SK-N-SH (cell line): ENCODE data around the gene GSTM5. TPM values are rescaled to one million over a fixed set of nuclear protein-coding genes. Genes with fewer than 3 reads are reported as not detected.

ENCODE experiments used
- CTCF ChIA-PET: fragments of 300-600, 350-600 bp; formaldehyde crosslinking; extraction: SDS; loops from one replicate; lab custom pipeline; 2021; lab: Yijun Ruan, JAX
- POLR2A ChIA-PET: fragments of 350-600 bp; sonication (Branson Sonifier 250); formaldehyde crosslinking; extraction: SDS; loops from one replicate; lab custom pipeline; 2020; ENCODE audit warnings: antibody characterized with exemption, inconsistent platforms; lab: Yijun Ruan, JAX
- DNase-seq: peaks from one replicate; pipeline ENCODE4 v3.0.0; 2012
- H2AFZ ChIP-seq: fragments of 200-600 bp; sonication (generic); 2 replicates; pipeline ENCODE4 v1.8.1; 2016; ENCODE audit warnings: antibody characterized with exemption, mild to moderate bottlenecking, low read depth
- H3F3A ChIP-seq: fragments of 200-600 bp; sonication (generic); replicated peaks from 2 replicates; pipeline ENCODE3; 2016; ENCODE audit warnings: antibody characterized with exemption, mild to moderate bottlenecking; ENCODE audit not compliant: insufficient read depth
- H3K27ac ChIP-seq, 2 experiments: fragments of 200-500 bp in 1 of 2; fragments of 200-600 bp in 1 of 2; sonication (Bioruptor generic) in 1 of 2; sonication (generic), shearing (Covaris generic) in 1 of 2; 2 replicates each; pipeline versions ENCODE4 v1.5.1 to v1.6.1; 2014 to 2016; ENCODE audit warnings: low read depth in 2 of 2, inconsistent platforms in 1 of 2, low read length in 1 of 2, mild to moderate bottlenecking in 1 of 2, mixed read lengths in 1 of 2
- H3K27me3 ChIP-seq: fragments of 200-600 bp; sonication (generic), shearing (Covaris generic); 2 replicates; pipeline ENCODE4 v1.6.1; 2016; ENCODE audit warnings: mixed run types; ENCODE audit not compliant: insufficient read depth
- H3K36me3 ChIP-seq, 2 experiments: fragments of 200-500 bp in 1 of 2; fragments of 200-600 bp in 1 of 2; sonication (Bioruptor generic) in 1 of 2; sonication (generic) in 1 of 2; replicated peaks in 1 of 2; 2 replicates each; pipeline versions ENCODE3 to v1.5.1; 2014 to 2016; ENCODE audit warnings: low read length in 1 of 2, mild to moderate bottlenecking in 1 of 2; ENCODE audit not compliant: insufficient read depth in 2 of 2, control insufficient read depth in 1 of 2
- H3K4me1 ChIP-seq, 2 experiments: fragments of 200-500 bp in 1 of 2; fragments of 200-600 bp in 1 of 2; sonication (Bioruptor generic) in 1 of 2; sonication (generic), shearing (Covaris generic) in 1 of 2; 2 replicates each; pipeline versions ENCODE4 v1.5.1 to v1.6.1; 2014 to 2016; ENCODE audit warnings: low read depth in 1 of 2, low read length in 1 of 2, mixed run types in 1 of 2; ENCODE audit not compliant: insufficient read depth in 2 of 2, control insufficient read depth in 1 of 2
- H3K4me2 ChIP-seq: fragments of 200-600 bp; sonication (generic), shearing (Covaris generic); 2 replicates; pipeline ENCODE4 v1.6.1; 2017; ENCODE audit warnings: mixed run types
- H3K4me3 ChIP-seq, 2 experiments: fragments of 200-500 bp in 1 of 2; fragments of 200-600 bp in 1 of 2; sonication (Bioruptor generic) in 1 of 2; sonication (generic), shearing (Covaris generic) in 1 of 2; 2 replicates each; pipeline versions ENCODE4 v1.5.1 to v1.8.1; 2014 to 2016; ENCODE audit warnings: low read depth in 2 of 2, inconsistent platforms in 1 of 2, low read length in 1 of 2, mild to moderate bottlenecking in 1 of 2, mixed read lengths in 1 of 2, moderate library complexity in 1 of 2
- H3K79me2 ChIP-seq: fragments of 200-600 bp; sonication (generic); 2 replicates; pipeline ENCODE4 v1.8.1; 2017; ENCODE audit warnings: mild to moderate bottlenecking; ENCODE audit not compliant: insufficient read depth
- H3K9ac ChIP-seq: fragments of 200-600 bp; sonication (generic); 2 replicates; pipeline ENCODE4 v1.6.1; 2017; ENCODE audit warnings: mixed run types
- H3K9me2 ChIP-seq: fragments of 200-600 bp; sonication (generic); 2 replicates; pipeline ENCODE4 v1.6.1; 2017; ENCODE audit warnings: mixed run types
- H3K9me3 ChIP-seq: fragments of 200-600 bp; sonication (generic); 2 replicates; pipeline ENCODE4 v1.6.1; 2017; ENCODE audit warnings: mixed run types, mild to moderate bottlenecking, moderate library complexity
- H4K20me1 ChIP-seq: fragments of 200-600 bp; sonication (generic); 2 replicates; pipeline ENCODE4 v1.6.1; 2017; ENCODE audit warnings: mild to moderate bottlenecking, mixed run types; ENCODE audit not compliant: insufficient read depth
- CHD2 ChIP-seq: fragments of 150-350 bp; IDR thresholded peaks from 2 replicates; pipeline ENCODE4 v1.6.1; 2018; ENCODE audit warnings: low read length; ENCODE audit not compliant: partially characterized antibody
- ELF1 ChIP-seq: IDR thresholded peaks from 2 replicates; pipeline ENCODE4 v1.4.0; 2012
- EP300 ChIP-seq, 2 experiments: IDR thresholded peaks; 2 replicates each; pipeline versions ENCODE4 v1.4.0 to v1.6.1; 2012; ENCODE audit warnings: borderline replicate concordance in 1 of 2, low read depth in 1 of 2, low read length in 1 of 2
- EZH2phosphoT487 ChIP-seq: fragments of 200-600 bp; sonication (generic); IDR thresholded peaks from 2 replicates; pipeline ENCODE4 v1.6.1; 2017; ENCODE audit warnings: low read depth, mixed run types, mild to moderate bottlenecking, antibody characterized with exemption, moderate library complexity, borderline replicate concordance
- FOSL2 ChIP-seq: IDR thresholded peaks from 2 replicates; pipeline ENCODE4 v1.4.0; 2012; ENCODE audit warnings: low read depth, mild to moderate bottlenecking, moderate library complexity, borderline replicate concordance
- FOXM1 ChIP-seq: IDR thresholded peaks from 2 replicates; pipeline ENCODE4 v1.4.0; 2012; ENCODE audit warnings: low read depth, mild to moderate bottlenecking
- JUND ChIP-seq: IDR thresholded peaks from 2 replicates; pipeline ENCODE4 v1.4.0; 2012
- MEF2A ChIP-seq: IDR thresholded peaks from 2 replicates; pipeline ENCODE4 v1.4.0; 2012; ENCODE audit warnings: low read depth, borderline replicate concordance
- RAD21 ChIP-seq: IDR thresholded peaks from 2 replicates; pipeline ENCODE4 v1.6.1; 2012; ENCODE audit warnings: mild to moderate bottlenecking, low read length
- RFX5 ChIP-seq: IDR thresholded peaks from 2 replicates; pipeline ENCODE4 v1.6.1; 2012; ENCODE audit warnings: mild to moderate bottlenecking, improper control_type of control experiment, low read length
- RXRA ChIP-seq: IDR thresholded peaks from 2 replicates; pipeline ENCODE4 v1.4.0; 2012; ENCODE audit warnings: low read depth, mild to moderate bottlenecking, borderline replicate concordance
- TEAD4 ChIP-seq: IDR thresholded peaks from 2 replicates; pipeline ENCODE4 v1.4.0; 2012; ENCODE audit warnings: mild to moderate bottlenecking, borderline replicate concordance; ENCODE audit not compliant: insufficient read depth
- WGBS: methylation state at CpG from one replicate; pipeline ENCODE4 v1.1.6; 2017; ENCODE audit warnings: low lambda C conversion rate; 5-methylcytosine and 5-hydroxymethylcytosine counted together
- polyA plus RNA-seq, 3 experiments: library from polyadenylated mRNA; depleted of rRNA; stranded (reverse); fragments of >200 nt; gene quantifications; 2 replicates each; pipeline ENCODE4 v1.2.3, GENCODE V29; 2012
- TF ChIP-seq, protein P1 (sequence below): fragments of 150-350 bp; IDR thresholded peaks from 2 replicates; pipeline ENCODE4 v1.6.1; 2017; ENCODE audit warnings: antibody characterized with exemption, low read length, low read depth, borderline replicate concordance
- TF ChIP-seq, protein P2 (sequence below): IDR thresholded peaks from 2 replicates; pipeline ENCODE4 v1.4.0; 2012; ENCODE audit warnings: low read depth
- TF ChIP-seq, protein P3 (sequence below): IDR thresholded peaks from 2 replicates; pipeline ENCODE4 v1.6.1; 2012; ENCODE audit warnings: mild to moderate bottlenecking, low read depth, low read length, moderate library complexity
- TF ChIP-seq, protein P4 (sequence below): IDR thresholded peaks from 2 replicates; pipeline ENCODE4; 2012

The GSTM5 gene
- polyA plus RNA-seq, 1 of the 3 experiments (the other 2 are of a cell fraction) = not detected

DNA sequence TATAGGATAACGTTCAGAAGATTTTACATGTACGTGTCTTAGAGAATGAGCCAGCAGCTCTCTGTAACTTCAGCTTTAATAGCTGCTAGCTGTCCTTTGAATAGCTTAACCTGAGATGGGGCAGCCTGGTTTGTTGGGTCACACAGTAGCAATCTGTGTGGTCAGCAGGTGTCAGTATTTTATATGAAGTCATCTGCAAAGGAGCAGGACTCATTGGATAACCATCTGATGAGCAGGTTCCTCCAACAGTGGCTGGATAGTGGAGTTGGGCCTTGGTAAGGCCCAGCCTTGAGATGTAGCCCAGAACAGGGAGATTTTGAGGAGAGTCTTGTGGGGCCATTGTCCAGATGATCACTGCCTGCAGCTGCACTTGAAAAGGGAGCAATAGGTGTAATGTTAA, 6.4 kb downstream of the GSTM5 start:
- H3K4me3 ChIP-seq = no peak overlapping the region
- no peaks in the 10 kb centered on the region for H4K20me1 ChIP-seq
- POLR2A ChIA-PET = no interaction called here
- H2AFZ ChIP-seq = no peak overlapping the region
- WGBS = 77% methylated on average over 2 of the region's 2 CpGs
- DNase-seq = peak; percentile 36
- no peaks in the 10 kb centered on the region for H3K9me2 ChIP-seq
- no peak overlapping the region for H3K9ac ChIP-seq
- H3K27me3 ChIP-seq = no peaks in the 10 kb centered on the region
- no peaks in the 10 kb centered on the region for H3K36me3 ChIP-seq
- H3F3A ChIP-seq = no peaks in the 10 kb centered on the region
- H3K4me2 ChIP-seq = no peak overlapping the region
- no peak overlapping the region for H3K27ac ChIP-seq
- H3K79me2 ChIP-seq = no peaks in the 10 kb centered on the region
- H3K4me1 ChIP-seq = peaks cover 0 to 6% of the 10 kb centered on the region in 2 experiments; a peak in 2 of 4 replicates
- CTCF ChIA-PET = interaction anchor here (0.7 to 1.8 kb wide), 5 partner anchors 55 to 266 kb away, joined by 3 to 7 read pairs (median 5); partner anchors contain the start of gene AHCYL1
- no peaks in the 10 kb centered on the region for H3K9me3 ChIP-seq
- no peak for TF ChIP-seq RXRA
- TF ChIP-seq, protein P1, sequence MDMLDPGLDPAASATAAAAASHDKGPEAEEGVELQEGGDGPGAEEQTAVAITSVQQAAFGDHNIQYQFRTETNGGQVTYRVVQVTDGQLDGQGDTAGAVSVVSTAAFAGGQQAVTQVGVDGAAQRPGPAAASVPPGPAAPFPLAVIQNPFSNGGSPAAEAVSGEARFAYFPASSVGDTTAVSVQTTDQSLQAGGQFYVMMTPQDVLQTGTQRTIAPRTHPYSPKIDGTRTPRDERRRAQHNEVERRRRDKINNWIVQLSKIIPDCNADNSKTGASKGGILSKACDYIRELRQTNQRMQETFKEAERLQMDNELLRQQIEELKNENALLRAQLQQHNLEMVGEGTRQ = no peak
- TF ChIP-seq MEF2A = no peak
- peak; percentile 40; the same call in 1 of the 2 replicates for TF ChIP-seq RAD21

DNA sequence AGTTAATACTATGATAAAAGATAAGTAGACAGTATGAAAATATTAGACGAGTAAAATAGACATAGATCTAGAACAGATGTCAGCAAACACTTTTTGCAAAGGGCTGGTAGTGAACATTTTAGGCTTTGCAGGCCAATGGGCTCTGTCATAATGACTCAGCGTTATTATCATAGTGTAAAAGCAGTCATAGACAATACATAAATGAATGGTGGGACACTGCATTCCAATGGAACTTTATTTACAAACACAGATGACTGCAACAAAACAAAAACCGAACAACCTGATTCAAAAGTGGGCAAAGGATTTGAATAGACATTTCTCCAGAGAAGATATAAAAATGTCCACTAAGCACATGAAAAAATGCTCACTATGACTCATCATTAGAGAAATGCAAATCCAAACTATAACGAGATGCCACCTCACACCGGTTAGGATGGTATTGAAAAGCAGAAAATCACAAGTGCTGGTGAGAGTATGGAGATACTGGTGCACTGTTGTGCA, 7.3 kb downstream of the GSTM5 start:
- H3K9ac ChIP-seq = no peak overlapping the region
- H3K27ac ChIP-seq = 0 out of 4 replicates have a peak overlapping the region, but pooled peaks of 1 of the 2 experiments have one; percentile 23
- no peaks in the 10 kb centered on the region for H3K9me2 ChIP-seq
- ChIA-PET CTCF (interaction anchor here (0.7 to 1.2 kb wide), 2 partner anchors 187 to 229 kb away, joined by 3 read pairs; no protein-coding TSS in a partner anchor), POLR2A (no interaction called here)
- H3K4me1 ChIP-seq = peaks cover 0 to 6% of the 10 kb centered on the region in 2 experiments; a peak in 2 of 4 replicates
- H4K20me1 ChIP-seq = no peaks in the 10 kb centered on the region
- no peaks in the 10 kb centered on the region for H3K27me3 ChIP-seq
- no peak for DNase-seq
- no peaks in the 10 kb centered on the region for H3K9me3 ChIP-seq
- H2AFZ ChIP-seq = peak overlapping the region; percentile 66; the same call in 1 of the 2 replicates
- WGBS = 68% methylated on average over 5 of the region's 5 CpGs
- H3K79me2 ChIP-seq = no peaks in the 10 kb centered on the region
- no peak overlapping the region for H3K4me2 ChIP-seq
- no peaks in the 10 kb centered on the region for H3K36me3 ChIP-seq
- H3F3A ChIP-seq = no peaks in the 10 kb centered on the region
- H3K4me3 ChIP-seq = no peak overlapping the region
- 0 out of 2 replicates have a peak, but pooled peaks have one; percentile 15 for TF ChIP-seq FOSL2
- TF ChIP-seq CHD2 = no peak

DNA sequence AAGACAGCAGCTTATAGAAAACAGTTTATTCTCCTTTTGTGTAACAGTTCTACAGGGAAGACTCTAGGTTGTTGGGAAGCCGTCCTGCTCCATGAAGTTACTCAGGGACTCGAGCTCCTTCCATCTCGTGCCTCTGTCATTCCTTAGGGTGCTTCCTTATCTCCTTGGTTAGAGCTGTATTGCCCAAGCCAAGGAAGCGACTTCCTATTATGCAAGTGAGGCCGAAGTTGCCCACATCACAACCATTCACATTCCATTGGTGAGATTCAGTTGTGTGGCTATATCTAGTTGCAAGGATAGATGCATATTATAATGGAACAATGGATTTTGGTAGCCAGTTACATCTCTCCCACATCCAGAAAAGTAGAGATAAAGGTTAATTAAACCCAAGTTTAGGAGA, 9.0 kb downstream of the GSTM5 start:
- no peak overlapping the region for H2AFZ ChIP-seq
- CTCF ChIA-PET = interaction anchor here (0.8 to 1.6 kb wide), 2 partner anchors 53 to 263 kb away, joined by 3 to 5 read pairs; partner anchors contain the start of gene AHCYL1
- H3K36me3 ChIP-seq = no peaks in the 10 kb centered on the region
- no peaks in the 10 kb centered on the region for H4K20me1 ChIP-seq
- H3K4me2 ChIP-seq = no peak overlapping the region
- H3K9ac ChIP-seq = no peak overlapping the region
- H3F3A ChIP-seq = no peaks in the 10 kb centered on the region
- no peaks in the 10 kb centered on the region for H3K9me2 ChIP-seq
- no peaks in the 10 kb centered on the region for H3K79me2 ChIP-seq
- no peak overlapping the region for H3K4me3 ChIP-seq
- no peaks in the 10 kb centered on the region for H3K9me3 ChIP-seq
- no peak overlapping the region for H3K27ac ChIP-seq
- H3K4me1 ChIP-seq = peaks cover 0 to 6% of the 10 kb centered on the region in 2 experiments; a peak in 2 of 4 replicates
- no peak for DNase-seq
- H3K27me3 ChIP-seq = no peaks in the 10 kb centered on the region
- POLR2A ChIA-PET = interaction anchor here (0.6 kb wide), 1 partner anchor 1521 kb away, joined by 3 read pairs; the partner anchor contains the start of gene SLC25A24
- WGBS = 87% methylated on average over 5 of the region's 5 CpGs
- TF ChIP-seq, protein P2, sequence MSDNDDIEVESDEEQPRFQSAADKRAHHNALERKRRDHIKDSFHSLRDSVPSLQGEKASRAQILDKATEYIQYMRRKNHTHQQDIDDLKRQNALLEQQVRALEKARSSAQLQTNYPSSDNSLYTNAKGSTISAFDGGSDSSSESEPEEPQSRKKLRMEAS = no peak
- no peak for TF ChIP-seq TEAD4
- TF ChIP-seq, protein P3, sequence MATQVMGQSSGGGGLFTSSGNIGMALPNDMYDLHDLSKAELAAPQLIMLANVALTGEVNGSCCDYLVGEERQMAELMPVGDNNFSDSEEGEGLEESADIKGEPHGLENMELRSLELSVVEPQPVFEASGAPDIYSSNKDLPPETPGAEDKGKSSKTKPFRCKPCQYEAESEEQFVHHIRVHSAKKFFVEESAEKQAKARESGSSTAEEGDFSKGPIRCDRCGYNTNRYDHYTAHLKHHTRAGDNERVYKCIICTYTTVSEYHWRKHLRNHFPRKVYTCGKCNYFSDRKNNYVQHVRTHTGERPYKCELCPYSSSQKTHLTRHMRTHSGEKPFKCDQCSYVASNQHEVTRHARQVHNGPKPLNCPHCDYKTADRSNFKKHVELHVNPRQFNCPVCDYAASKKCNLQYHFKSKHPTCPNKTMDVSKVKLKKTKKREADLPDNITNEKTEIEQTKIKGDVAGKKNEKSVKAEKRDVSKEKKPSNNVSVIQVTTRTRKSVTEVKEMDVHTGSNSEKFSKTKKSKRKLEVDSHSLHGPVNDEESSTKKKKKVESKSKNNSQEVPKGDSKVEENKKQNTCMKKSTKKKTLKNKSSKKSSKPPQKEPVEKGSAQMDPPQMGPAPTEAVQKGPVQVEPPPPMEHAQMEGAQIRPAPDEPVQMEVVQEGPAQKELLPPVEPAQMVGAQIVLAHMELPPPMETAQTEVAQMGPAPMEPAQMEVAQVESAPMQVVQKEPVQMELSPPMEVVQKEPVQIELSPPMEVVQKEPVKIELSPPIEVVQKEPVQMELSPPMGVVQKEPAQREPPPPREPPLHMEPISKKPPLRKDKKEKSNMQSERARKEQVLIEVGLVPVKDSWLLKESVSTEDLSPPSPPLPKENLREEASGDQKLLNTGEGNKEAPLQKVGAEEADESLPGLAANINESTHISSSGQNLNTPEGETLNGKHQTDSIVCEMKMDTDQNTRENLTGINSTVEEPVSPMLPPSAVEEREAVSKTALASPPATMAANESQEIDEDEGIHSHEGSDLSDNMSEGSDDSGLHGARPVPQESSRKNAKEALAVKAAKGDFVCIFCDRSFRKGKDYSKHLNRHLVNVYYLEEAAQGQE = no peak
- TF ChIP-seq RFX5 = no peak
- TF ChIP-seq JUND = no peak
- no peak for TF ChIP-seq EP300 (IDR thresholded peaks at IDR 0.05; ENCODE audit: borderline replicate concordance in 1 of 2, low read depth in 1 of 2, low read length in 1 of 2)
- no peak for TF ChIP-seq EZH2phosphoT487
- no peak for TF ChIP-seq RXRA
- no peak for TF ChIP-seq FOXM1
- TF ChIP-seq, protein P4, sequence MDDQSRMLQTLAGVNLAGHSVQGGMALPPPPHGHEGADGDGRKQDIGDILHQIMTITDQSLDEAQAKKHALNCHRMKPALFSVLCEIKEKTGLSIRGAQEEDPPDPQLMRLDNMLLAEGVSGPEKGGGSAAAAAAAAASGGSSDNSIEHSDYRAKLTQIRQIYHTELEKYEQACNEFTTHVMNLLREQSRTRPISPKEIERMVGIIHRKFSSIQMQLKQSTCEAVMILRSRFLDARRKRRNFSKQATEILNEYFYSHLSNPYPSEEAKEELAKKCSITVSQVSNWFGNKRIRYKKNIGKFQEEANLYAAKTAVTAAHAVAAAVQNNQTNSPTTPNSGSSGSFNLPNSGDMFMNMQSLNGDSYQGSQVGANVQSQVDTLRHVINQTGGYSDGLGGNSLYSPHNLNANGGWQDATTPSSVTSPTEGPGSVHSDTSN = no peak
- TF ChIP-seq FOSL2 = no peak
- TF ChIP-seq ELF1 = no peak
